A673 (cell line): ENCODE data around the gene CNNM1. TPM values are rescaled to one million over a fixed set of nuclear protein-coding genes. Genes with fewer than 3 reads are reported as not detected.

Experiments
- BruUV-seq: library from RNA; stranded (reverse); fragments of 400-500 nt; replicated peaks from 2 replicates; lab custom pipeline; 2021; lab: Mats Ljungman, UMichigan
- CTCF ChIA-PET: fragments of 300-600 bp; sonication (Branson Sonifier 250); formaldehyde crosslinking; loops from one replicate; lab custom pipeline; 2022; ENCODE audit warnings: antibody characterized with exemption; lab: Charles Lee
- POLR2A ChIA-PET: fragments of 300-600 bp; sonication (Branson Sonifier 250); formaldehyde crosslinking; loops from one replicate; lab custom pipeline; 2022; ENCODE audit warnings: antibody characterized with exemption; ENCODE audit not compliant: low non-redundant PET; lab: Charles Lee
- DNase-seq: peaks from one replicate; pipeline ENCODE4 v3.0.0-alpha.2; 2015; ENCODE audit warnings: low spot score
- H3K27ac ChIP-seq: fragments of 200-600 bp; sonication (generic); 2 replicates; pipeline ENCODE4 v1.5.1; 2016; ENCODE audit warnings: mixed run types, low read depth, mild to moderate bottlenecking, mixed read lengths, antibody characterized with exemption, low read length; ENCODE audit not compliant: poor library complexity, severe bottlenecking
- H3K27me3 ChIP-seq: fragments of 200-600 bp; sonication (generic); replicated peaks from 2 replicates; pipeline ENCODE4 v1.6.1; 2017; ENCODE audit warnings: mixed run types, low read depth, mild to moderate bottlenecking, mixed read lengths, antibody characterized with exemption, low read length; ENCODE audit not compliant: insufficient read depth, poor library complexity
- H3K36me3 ChIP-seq: fragments of 200-600 bp; sonication (generic); 2 replicates; pipeline ENCODE4 v1.6.1; 2016; ENCODE audit warnings: mixed run types, mild to moderate bottlenecking, mixed read lengths, antibody characterized with exemption, low read length; ENCODE audit not compliant: insufficient read depth, poor library complexity, severe bottlenecking
- H3K4me1 ChIP-seq: fragments of 200-600 bp; sonication (generic); 2 replicates; pipeline ENCODE4 v1.6.1; 2017; ENCODE audit warnings: mixed run types, mild to moderate bottlenecking, mixed read lengths, antibody characterized with exemption, low read length; ENCODE audit not compliant: insufficient read depth, poor library complexity, severe bottlenecking
- H3K4me3 ChIP-seq: fragments of 200-600 bp; sonication (generic); 2 replicates; pipeline ENCODE4 v1.5.1; 2016; ENCODE audit warnings: low read depth, mixed run types, mild to moderate bottlenecking, mixed read lengths, low read length; ENCODE audit not compliant: poor library complexity, severe bottlenecking
- H3K9me3 ChIP-seq: fragments of 200-600 bp; sonication (generic); 2 replicates; pipeline ENCODE4 v1.6.1; 2016; ENCODE audit warnings: mixed run types, low read depth, mild to moderate bottlenecking, mixed read lengths, antibody characterized with exemption, low read length; ENCODE audit not compliant: poor library complexity, severe bottlenecking
- EZH2 ChIP-seq: fragments of 200-600 bp; sonication (generic); IDR thresholded peaks from 2 replicates; pipeline ENCODE4 v1.6.1; 2017; ENCODE audit warnings: borderline replicate concordance, low read depth, mild to moderate bottlenecking, mixed read lengths, antibody characterized with exemption, low read length; ENCODE audit not compliant: poor library complexity, severe bottlenecking
- intact Hi-C: fragments of 100-400 bp; cut with micrococcal nuclease; formaldehyde crosslinking; loops from one replicate; pipeline ENCODE4 v1.10.0; 2022; ENCODE audit not compliant: unreplicated experiment
- total RNA-seq: library from RNA; stranded (reverse); gene quantifications from 2 replicates; pipeline ENCODE4 v1.2.3, GENCODE V29; 2021
- TF ChIP-seq, protein P1 (sequence below): fragments of 300-800, 200-600 bp; sonication (generic); conservative IDR thresholded peaks from 2 replicates; pipeline ENCODE4 v1.5.1; 2017; ENCODE audit warnings: low read depth, mild to moderate bottlenecking, antibody characterized with exemption, low read length, moderate library complexity, mixed read lengths

The CNNM1 gene
- total RNA-seq, 1 experiment from 2014 or later, result 0.73 TPM

- Histone ChIP-seq H3K27me3 (no peaks in the 10 kb centered on the region), H3K36me3 (no peaks in the 10 kb centered on the region), H3K4me3 (peak overlapping the region; percentile 97), H3K4me1 (peaks cover 13% of the 10 kb centered on the region), H3K9me3 (no peaks in the 10 kb centered on the region), H3K27ac (peak overlapping the region; percentile 95)
- POLR2A ChIA-PET, result interaction anchor here (0.6 kb wide), 1 partner anchor 301 kb away, joined by 15 read pairs; the partner anchor contains the start of genes COX15 and CUTC
- peak; percentile 18 for DNase-seq
- CTCF ChIA-PET, result interaction anchor here (0.6 to 1.0 kb wide), 3 partner anchors 180 to 1415 kb away, joined by 3 to 4 read pairs (median 3); no protein-coding TSS in a partner anchor
- intact Hi-C loops, result no loop called here
- no TSS peak for BruUV-seq
- no peak for TF ChIP-seq EZH2
- TF ChIP-seq, protein P1, sequence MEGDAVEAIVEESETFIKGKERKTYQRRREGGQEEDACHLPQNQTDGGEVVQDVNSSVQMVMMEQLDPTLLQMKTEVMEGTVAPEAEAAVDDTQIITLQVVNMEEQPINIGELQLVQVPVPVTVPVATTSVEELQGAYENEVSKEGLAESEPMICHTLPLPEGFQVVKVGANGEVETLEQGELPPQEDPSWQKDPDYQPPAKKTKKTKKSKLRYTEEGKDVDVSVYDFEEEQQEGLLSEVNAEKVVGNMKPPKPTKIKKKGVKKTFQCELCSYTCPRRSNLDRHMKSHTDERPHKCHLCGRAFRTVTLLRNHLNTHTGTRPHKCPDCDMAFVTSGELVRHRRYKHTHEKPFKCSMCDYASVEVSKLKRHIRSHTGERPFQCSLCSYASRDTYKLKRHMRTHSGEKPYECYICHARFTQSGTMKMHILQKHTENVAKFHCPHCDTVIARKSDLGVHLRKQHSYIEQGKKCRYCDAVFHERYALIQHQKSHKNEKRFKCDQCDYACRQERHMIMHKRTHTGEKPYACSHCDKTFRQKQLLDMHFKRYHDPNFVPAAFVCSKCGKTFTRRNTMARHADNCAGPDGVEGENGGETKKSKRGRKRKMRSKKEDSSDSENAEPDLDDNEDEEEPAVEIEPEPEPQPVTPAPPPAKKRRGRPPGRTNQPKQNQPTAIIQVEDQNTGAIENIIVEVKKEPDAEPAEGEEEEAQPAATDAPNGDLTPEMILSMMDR, result no peak
Observed at GRCh38 chr10:99431190-99431760, 102.1 kb downstream of the CNNM1 start.

GRCh38 chr10:99432047-99432446, 102.9 kb downstream of the CNNM1 start:
- ChIA-PET POLR2A (interaction anchor here (0.6 kb wide), 1 partner anchor 300 kb away, joined by 15 read pairs; the partner anchor contains the start of genes COX15 and CUTC), CTCF (no interaction called here)
- no peaks in the 10 kb centered on the region for H3K36me3 ChIP-seq
- peak overlapping the region; percentile 97 for H3K4me3 ChIP-seq
- TF ChIP-seq EZH2, result no peak
- TF ChIP-seq, protein P1, result no peak
- no peak for DNase-seq
- H3K9me3 ChIP-seq, result no peaks in the 10 kb centered on the region
- no TSS peak for BruUV-seq
- no peaks in the 10 kb centered on the region for H3K27me3 ChIP-seq
- H3K4me1 ChIP-seq, result peaks cover 13% of the 10 kb centered on the region
- intact Hi-C loops, result no loop called here
- H3K27ac ChIP-seq, result no peak overlapping the region

DNA sequence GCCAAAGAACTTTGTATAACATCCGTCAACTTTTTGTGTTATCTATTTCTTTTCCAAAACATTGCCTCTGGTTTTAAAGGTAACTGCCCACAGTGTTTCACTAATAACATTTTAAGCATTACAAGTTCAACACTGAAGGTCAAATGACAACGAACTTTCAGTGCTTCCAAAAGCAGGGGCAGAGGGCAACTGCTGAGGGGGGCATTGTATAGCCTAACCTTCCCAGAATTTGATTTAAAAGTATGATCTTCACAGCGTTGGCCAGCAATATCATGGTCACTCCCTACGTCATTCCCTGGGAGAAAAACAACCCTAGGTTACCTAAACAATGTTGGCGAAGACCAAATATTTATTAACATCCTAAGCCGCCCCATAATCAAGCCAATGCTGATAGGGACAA, 103.7 kb downstream of the CNNM1 start:
- Histone ChIP-seq H3K27me3 (no peaks in the 10 kb centered on the region), H3K27ac (no peak overlapping the region), H3K36me3 (no peaks in the 10 kb centered on the region), H3K4me1 (peaks cover 13% of the 10 kb centered on the region), H3K4me3 (no peak overlapping the region), H3K9me3 (no peaks in the 10 kb centered on the region)
- POLR2A ChIA-PET, result no interaction called here
- TF ChIP-seq EZH2, result no peak
- TF ChIP-seq, protein P1, result no peak
- CTCF ChIA-PET, result no interaction called here
- no TSS peak for BruUV-seq
- no peak for DNase-seq
- intact Hi-C loops, result no loop called here
